A673 (cell line): ENCODE results near the gene PLEKHM1. TPM values are rescaled to one million over a fixed set of nuclear protein-coding genes. Genes with fewer than 3 reads are reported as not detected.

Experiments
- BruUV-seq: library from RNA; stranded (reverse); fragments of 400-500 nt; replicated peaks from 2 replicates; lab custom pipeline; 2021; lab: Mats Ljungman, UMichigan
- CTCF ChIA-PET: fragments of 300-600 bp; sonication (Branson Sonifier 250); formaldehyde crosslinking; loops from one replicate; lab custom pipeline; 2022; ENCODE audit warnings: antibody characterized with exemption; lab: Charles Lee
- POLR2A ChIA-PET: fragments of 300-600 bp; sonication (Branson Sonifier 250); formaldehyde crosslinking; loops from one replicate; lab custom pipeline; 2022; ENCODE audit warnings: antibody characterized with exemption; ENCODE audit not compliant: low non-redundant PET; lab: Charles Lee
- DNase-seq: peaks from one replicate; pipeline ENCODE4 v3.0.0-alpha.2; 2015; ENCODE audit warnings: low spot score
- H3K27ac ChIP-seq: fragments of 200-600 bp; sonication (generic); 2 replicates; pipeline ENCODE4 v1.5.1; 2016; ENCODE audit warnings: mixed run types, low read depth, mild to moderate bottlenecking, mixed read lengths, antibody characterized with exemption, low read length; ENCODE audit not compliant: poor library complexity, severe bottlenecking
- H3K27me3 ChIP-seq: fragments of 200-600 bp; sonication (generic); replicated peaks from 2 replicates; pipeline ENCODE4 v1.6.1; 2017; ENCODE audit warnings: mixed run types, low read depth, mild to moderate bottlenecking, mixed read lengths, antibody characterized with exemption, low read length; ENCODE audit not compliant: insufficient read depth, poor library complexity
- H3K36me3 ChIP-seq: fragments of 200-600 bp; sonication (generic); 2 replicates; pipeline ENCODE4 v1.6.1; 2016; ENCODE audit warnings: mixed run types, mild to moderate bottlenecking, mixed read lengths, antibody characterized with exemption, low read length; ENCODE audit not compliant: insufficient read depth, poor library complexity, severe bottlenecking
- H3K4me1 ChIP-seq: fragments of 200-600 bp; sonication (generic); 2 replicates; pipeline ENCODE4 v1.6.1; 2017; ENCODE audit warnings: mixed run types, mild to moderate bottlenecking, mixed read lengths, antibody characterized with exemption, low read length; ENCODE audit not compliant: insufficient read depth, poor library complexity, severe bottlenecking
- H3K4me3 ChIP-seq: fragments of 200-600 bp; sonication (generic); 2 replicates; pipeline ENCODE4 v1.5.1; 2016; ENCODE audit warnings: low read depth, mixed run types, mild to moderate bottlenecking, mixed read lengths, low read length; ENCODE audit not compliant: poor library complexity, severe bottlenecking
- H3K9me3 ChIP-seq: fragments of 200-600 bp; sonication (generic); 2 replicates; pipeline ENCODE4 v1.6.1; 2016; ENCODE audit warnings: mixed run types, low read depth, mild to moderate bottlenecking, mixed read lengths, antibody characterized with exemption, low read length; ENCODE audit not compliant: poor library complexity, severe bottlenecking
- CTCF ChIP-seq: fragments of 300-800, 200-600 bp; sonication (generic); conservative IDR thresholded peaks from 2 replicates; pipeline ENCODE4 v1.5.1; 2017; ENCODE audit warnings: low read depth, mild to moderate bottlenecking, antibody characterized with exemption, low read length, moderate library complexity, mixed read lengths
- EZH2 ChIP-seq: fragments of 200-600 bp; sonication (generic); IDR thresholded peaks from 2 replicates; pipeline ENCODE4 v1.6.1; 2017; ENCODE audit warnings: borderline replicate concordance, low read depth, mild to moderate bottlenecking, mixed read lengths, antibody characterized with exemption, low read length; ENCODE audit not compliant: poor library complexity, severe bottlenecking
- intact Hi-C: fragments of 100-400 bp; cut with micrococcal nuclease; formaldehyde crosslinking; loops from one replicate; pipeline ENCODE4 v1.10.0; 2022; ENCODE audit not compliant: unreplicated experiment
- total RNA-seq: library from RNA; stranded (reverse); gene quantifications from 2 replicates; pipeline ENCODE4 v1.2.3, GENCODE V29; 2021

Gene PLEKHM1
- total RNA-seq, 1 experiment from 2014 or later: 11.9 TPM

- H3K27ac ChIP-seq: no peak overlapping the region
- TF ChIP-seq CTCF: no peak
- no peak for TF ChIP-seq EZH2
- ChIA-PET POLR2A (no interaction called here), CTCF (no interaction called here)
- no peak for DNase-seq
- no peaks in the 10 kb centered on the region for H3K27me3 ChIP-seq
- H3K9me3 ChIP-seq: no peaks in the 10 kb centered on the region
- BruUV-seq: no TSS peak
- intact Hi-C loops: no loop called here
- H3K4me1 ChIP-seq: peaks cover 3% of the 10 kb centered on the region
- H3K36me3 ChIP-seq: no peaks in the 10 kb centered on the region
- no peak overlapping the region for H3K4me3 ChIP-seq
These were observed 85.7 kb downstream of the PLEKHM1 start for GRCh38 chr17:45404870-45405249.

DNA sequence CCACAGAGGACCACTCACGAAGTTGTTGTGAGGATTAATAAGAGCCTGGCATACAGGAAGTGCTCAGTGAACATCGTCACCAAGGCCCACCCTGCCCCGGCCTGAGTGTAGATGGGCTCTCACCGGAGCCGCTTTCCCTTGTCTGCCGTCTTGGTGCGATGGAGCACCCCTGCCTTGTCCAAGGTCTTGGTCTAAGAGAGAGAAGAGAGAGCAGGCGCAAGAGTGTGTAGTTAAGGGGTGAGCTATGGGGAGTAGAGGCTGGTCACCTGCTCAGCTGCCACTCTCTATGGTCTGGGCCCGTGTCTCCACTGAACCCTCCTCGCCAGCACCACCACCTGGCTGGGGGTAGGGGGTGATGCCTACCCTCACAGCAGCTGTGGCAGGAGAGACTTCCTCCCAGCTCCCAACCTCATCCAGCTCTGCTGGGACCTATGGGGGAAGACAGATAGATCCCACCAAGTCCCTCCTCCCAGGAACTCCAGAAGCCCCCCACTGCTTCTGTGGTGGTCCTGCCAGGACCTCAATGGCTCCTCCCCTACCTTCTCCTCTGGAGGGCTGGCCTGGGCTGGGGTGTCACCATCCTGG is 86.5 kb downstream of the PLEKHM1 start:
- Histone ChIP-seq H3K27ac (no peak overlapping the region), H3K4me3 (no peak overlapping the region), H3K27me3 (no peaks in the 10 kb centered on the region), H3K4me1 (peaks cover 3% of the 10 kb centered on the region), H3K36me3 (no peaks in the 10 kb centered on the region), H3K9me3 (no peaks in the 10 kb centered on the region)
- TF ChIP-seq CTCF (no peak), EZH2 (no peak)
- intact Hi-C loops: no loop called here
- BruUV-seq: no TSS peak
- DNase-seq: no peak
- CTCF ChIA-PET: no interaction called here
- POLR2A ChIA-PET: no interaction called here

GRCh38 chr17:45402916-45403315 is 87.6 kb downstream of the PLEKHM1 start:
- CTCF ChIA-PET: no interaction called here
- no peak for DNase-seq
- H3K4me3 ChIP-seq: no peak overlapping the region
- H3K27me3 ChIP-seq: no peaks in the 10 kb centered on the region
- no TSS peak for BruUV-seq
- H3K36me3 ChIP-seq: no peaks in the 10 kb centered on the region
- no peaks in the 10 kb centered on the region for H3K9me3 ChIP-seq
- no peak overlapping the region for H3K27ac ChIP-seq
- H3K4me1 ChIP-seq: peaks cover 3% of the 10 kb centered on the region
- TF ChIP-seq EZH2 (no peak), CTCF (no peak)
- POLR2A ChIA-PET: no interaction called here
- intact Hi-C loops: no loop called here
